ENCODE results near the gene RBFOX2.

RBFOX2 gene

GRCh38 chr22:35921044-35921443, 107.6 kb downstream of the RBFOX2 start:
- no peak for DNase-seq

DNA sequence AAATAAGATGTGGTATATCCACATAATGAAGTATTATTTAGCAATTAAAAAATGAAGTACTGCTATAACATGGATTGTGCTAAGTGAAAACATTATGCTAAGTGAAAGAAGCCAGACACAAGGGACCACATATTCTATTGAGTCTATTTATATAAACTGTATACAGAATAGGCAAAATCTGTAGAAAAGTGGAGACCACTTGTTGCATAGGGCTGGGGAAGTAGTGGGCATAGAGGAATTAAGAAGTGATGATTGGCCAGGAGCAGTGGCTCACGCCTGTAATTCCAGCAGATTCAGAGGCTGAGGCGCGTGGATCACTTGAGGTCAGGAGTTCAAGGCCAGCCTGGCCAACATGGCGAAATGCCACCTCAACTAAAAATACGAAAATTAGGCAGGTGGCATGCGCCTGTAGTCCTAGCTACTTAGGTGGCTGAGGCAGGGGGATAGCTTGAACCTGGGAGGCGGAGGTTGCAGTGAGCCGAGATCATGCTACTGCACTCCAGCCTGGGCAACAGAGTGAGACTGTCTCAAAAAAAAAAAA, 109.6 kb downstream of the RBFOX2 start:
- no peak for DNase-seq

- DNase-seq: no peak
These were observed 110.2 kb downstream of the RBFOX2 start for GRCh38 chr22:35918456-35918855.

- no peak for DNase-seq
These were observed 111.0 kb downstream of the RBFOX2 start for GRCh38 chr22:35917651-35918050.

- DNase-seq: no peak
These were observed 113.1 kb downstream of the RBFOX2 start for GRCh38 chr22:35915477-35916013.

DNA sequence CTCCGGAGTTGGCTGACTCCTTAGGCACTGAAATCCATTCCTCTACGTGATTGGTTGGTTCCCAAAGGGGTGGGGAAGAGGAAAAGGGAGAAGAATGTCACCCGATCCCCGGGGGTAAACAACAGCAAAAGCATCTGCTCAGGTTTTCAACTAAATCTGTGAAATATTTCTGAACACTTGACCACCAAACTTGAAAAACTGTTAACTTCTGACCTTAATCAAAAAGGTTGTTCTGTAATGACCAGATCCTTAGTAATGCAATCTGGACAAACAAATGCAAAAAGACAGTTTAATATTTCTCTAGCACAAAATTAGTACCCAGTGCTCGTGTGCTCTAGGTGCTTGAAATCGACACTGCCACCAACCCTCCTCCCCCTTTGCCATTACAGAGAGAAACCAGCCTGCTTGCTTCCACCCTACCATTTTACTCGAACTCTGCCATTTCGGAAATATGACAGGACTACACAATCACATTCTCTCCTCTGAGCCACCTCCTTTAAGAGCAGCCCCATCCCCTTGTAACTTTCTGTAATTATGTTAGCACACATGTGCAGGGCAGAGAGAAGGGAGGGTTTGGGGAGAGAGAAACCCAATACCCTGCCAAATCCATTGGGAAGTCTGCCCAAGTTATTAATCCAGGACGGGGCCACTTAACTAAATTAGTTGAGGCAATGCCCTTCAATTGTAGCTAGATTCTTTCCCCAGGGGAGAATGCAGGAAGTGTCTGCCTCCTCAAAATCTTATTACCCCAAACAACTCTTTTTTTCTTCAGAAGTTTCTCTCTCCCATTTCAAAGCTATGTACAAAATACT, 113.8 kb downstream of the RBFOX2 start:
- DNase-seq: peak; percentile 80

DNA sequence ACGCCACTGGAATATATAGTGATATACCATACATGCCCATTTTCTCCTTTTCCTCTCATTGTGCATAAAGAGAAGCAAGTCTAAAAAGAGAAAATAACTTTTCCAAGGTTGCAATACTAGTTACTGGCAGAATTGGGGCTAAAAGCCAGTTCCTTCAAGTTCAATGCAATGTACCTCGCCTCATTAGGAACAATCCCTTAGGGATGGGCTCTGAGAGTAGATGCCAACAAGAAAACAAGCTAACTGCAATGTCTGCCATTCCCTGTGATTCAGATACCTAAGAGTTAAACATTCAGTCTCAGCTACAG, 114.3 kb downstream of the RBFOX2 start:
- no peak for DNase-seq

GRCh38 chr22:35913925-35914324, 114.7 kb downstream of the RBFOX2 start:
- DNase-seq: no peak

- DNase-seq: no peak
These were observed 116.0 kb downstream of the RBFOX2 start for GRCh38 chr22:35912658-35913057.

- DNase-seq: no peak
These were observed 116.7 kb downstream of the RBFOX2 start for GRCh38 chr22:35911877-35912276.

GRCh38 chr22:35910926-35911325, 117.7 kb downstream of the RBFOX2 start:
- DNase-seq: no peak

- DNase-seq: no peak
These were observed 118.4 kb downstream of the RBFOX2 start for GRCh38 chr22:35910003-35910769.

GRCh38 chr22:35905894-35906293, 122.7 kb downstream of the RBFOX2 start:
- no peak for DNase-seq

GRCh38 chr22:35904752-35905151, 123.9 kb downstream of the RBFOX2 start:
- no peak for DNase-seq

DNA sequence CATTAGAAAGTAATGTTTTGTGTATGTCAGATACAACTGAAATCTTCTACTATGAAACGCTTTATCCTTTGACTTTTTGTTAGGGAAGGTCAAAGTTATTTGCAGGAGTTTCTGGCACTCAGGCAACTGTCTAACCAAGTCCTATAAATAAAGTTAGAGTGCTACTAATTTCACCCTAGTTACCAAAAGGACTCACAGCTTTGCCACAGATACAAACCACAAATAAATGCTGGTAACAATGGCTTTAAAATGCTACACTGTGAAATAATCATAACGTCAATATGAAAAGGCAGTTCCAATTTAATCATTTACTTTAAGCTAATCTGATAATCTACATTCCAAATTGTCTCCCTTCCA, 124.3 kb downstream of the RBFOX2 start:
- DNase-seq: no peak

- DNase-seq: no peak
These were observed 124.9 kb downstream of the RBFOX2 start for GRCh38 chr22:35903571-35904335.

GRCh38 chr22:35900483-35901168, 128.0 kb downstream of the RBFOX2 start:
- no peak for DNase-seq

- no peak for DNase-seq
These were observed 128.9 kb downstream of the RBFOX2 start for GRCh38 chr22:35899736-35900135.

DNA sequence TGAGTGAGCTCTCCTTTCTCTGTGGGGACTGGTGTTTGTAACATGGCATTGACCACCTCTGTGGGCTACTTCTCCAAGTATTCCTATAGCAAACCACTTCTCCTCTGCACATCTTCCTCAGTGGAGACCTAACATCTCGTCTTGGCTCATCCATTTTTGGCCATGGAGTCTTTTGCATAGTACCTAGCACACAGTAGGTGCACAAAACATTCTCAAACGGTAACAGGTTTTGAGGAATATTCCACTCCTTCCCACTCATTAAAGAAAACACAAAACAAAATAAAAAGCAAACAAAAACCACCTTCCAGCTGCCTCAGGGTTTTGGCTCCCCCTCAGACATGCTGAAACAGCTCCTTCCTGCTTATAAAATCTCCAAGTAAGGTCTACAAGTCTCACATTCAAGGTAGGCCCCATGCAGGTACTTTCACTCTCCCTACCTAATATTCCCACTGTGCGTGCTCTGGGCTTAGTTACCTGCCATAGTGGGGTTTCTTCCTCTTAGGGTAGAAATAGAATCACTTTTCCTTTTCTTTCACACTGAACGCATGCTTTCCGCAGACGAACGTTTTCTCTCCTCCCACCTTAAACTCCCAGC, 132.4 kb downstream of the RBFOX2 start:
- no peak for DNase-seq

GRCh38 chr22:35894937-35895708, 133.5 kb downstream of the RBFOX2 start:
- no peak for DNase-seq

DNA sequence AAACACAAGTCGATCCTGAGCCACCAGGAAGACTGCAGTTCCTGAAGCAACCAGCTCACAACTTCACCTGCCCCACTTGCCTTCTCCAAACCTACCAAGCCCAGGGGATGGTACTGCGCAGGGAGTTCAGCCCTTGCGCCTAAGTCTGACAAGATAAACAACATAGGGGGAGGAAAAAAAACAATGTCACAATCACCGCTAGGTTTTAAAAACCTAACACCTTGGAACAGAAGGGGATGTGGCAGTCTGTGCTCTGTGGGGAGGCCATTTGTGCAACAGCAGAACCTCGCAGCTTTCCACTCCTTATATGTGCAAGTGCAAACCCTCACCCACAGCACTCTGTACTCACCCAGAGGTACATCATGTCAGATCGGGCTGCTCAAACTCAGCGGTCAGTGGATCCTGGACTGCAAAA, 134.2 kb downstream of the RBFOX2 start:
- DNase-seq: no peak
